KMS-11 (cell line): ENCODE measurements around the gene C2CD4B.

Source experiments
- H2AFZ ChIP-seq: fragments of 200-600 bp; sonication (generic); 2 replicates; pipeline ENCODE4 v1.6.1; 2016; ENCODE audit warnings: antibody characterized with exemption, mixed run types, low read depth
- H3K27ac ChIP-seq: fragments of 200-600 bp; sonication (generic); 2 replicates; pipeline ENCODE4 v1.6.1; 2016; ENCODE audit warnings: mild to moderate bottlenecking, mixed run types
- H3K27me3 ChIP-seq: fragments of 200-600 bp; sonication (generic); 2 replicates; pipeline ENCODE4 v1.6.1; 2017; ENCODE audit warnings: mild to moderate bottlenecking, low read depth, mixed run types, moderate library complexity; ENCODE audit not compliant: insufficient read depth
- H3K36me3 ChIP-seq: fragments of 200-600 bp; sonication (generic); 2 replicates; pipeline ENCODE4 v1.6.1; 2017; ENCODE audit warnings: mild to moderate bottlenecking, mixed run types; ENCODE audit not compliant: insufficient read depth
- H3K4me1 ChIP-seq: fragments of 200-600 bp; sonication (generic); 2 replicates; pipeline ENCODE4 v1.6.1; 2016; ENCODE audit warnings: mild to moderate bottlenecking, low read depth, mixed run types; ENCODE audit not compliant: poor library complexity, severe bottlenecking
- H3K4me2 ChIP-seq: fragments of 200-600 bp; sonication (generic); 2 replicates; pipeline ENCODE4 v1.7.0; 2016; ENCODE audit warnings: mild to moderate bottlenecking, mixed run types
- H3K4me3 ChIP-seq: fragments of 200-600 bp; sonication (generic); IDR thresholded peaks from 2 replicates; pipeline ENCODE4 v1.6.1; 2017; ENCODE audit warnings: low read depth, low read length, mixed read lengths; ENCODE audit not compliant: insufficient read depth
- H3K79me2 ChIP-seq: fragments of 200-600 bp; sonication (generic); 2 replicates; pipeline ENCODE4 v1.6.1; 2016; ENCODE audit warnings: low read depth, mixed run types; ENCODE audit not compliant: insufficient read depth
- H3K9ac ChIP-seq: fragments of 200-600 bp; sonication (generic); 2 replicates; pipeline ENCODE4 v1.6.1; 2016; ENCODE audit warnings: mild to moderate bottlenecking, mixed run types
- H4K20me1 ChIP-seq: fragments of 200-600 bp; sonication (generic); 2 replicates; pipeline ENCODE4 v1.6.1; 2016; ENCODE audit warnings: mild to moderate bottlenecking, mixed run types; ENCODE audit not compliant: insufficient read depth
- TF ChIP-seq, protein P1 (sequence below): fragments of 200-600 bp; sonication (generic); conservative IDR thresholded peaks from 2 replicates; pipeline ENCODE4 v1.6.1; 2017; ENCODE audit warnings: low read depth, mild to moderate bottlenecking, antibody characterized with exemption, low read length, moderate library complexity, mixed read lengths

The C2CD4B gene

DNA sequence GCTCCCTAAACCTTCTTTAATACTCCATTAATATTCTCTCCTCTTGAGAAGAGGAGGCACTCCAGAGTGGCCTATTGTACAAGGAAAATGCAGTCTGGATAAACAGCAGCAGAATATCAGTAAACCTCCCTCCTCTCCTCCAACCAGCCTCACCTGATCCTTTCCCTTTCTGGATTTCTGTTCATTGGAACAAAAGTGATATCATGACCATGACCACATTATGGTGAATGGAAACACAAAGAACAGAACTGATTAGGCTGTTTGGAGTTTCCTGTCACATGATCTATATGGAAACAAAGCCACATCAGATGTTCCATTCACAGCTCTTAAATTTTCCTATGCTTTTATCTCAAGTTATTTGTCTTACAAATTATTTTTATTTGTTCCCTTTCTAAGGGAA is 14.6 kb downstream of the C2CD4B start:
- Histone ChIP-seq H3K27ac (no peak overlapping the region), H4K20me1 (no peaks in the 10 kb centered on the region), H3K27me3 (no peaks in the 10 kb centered on the region), H3K4me1 (no peaks in the 10 kb centered on the region), H2AFZ (no peak overlapping the region), H3K79me2 (no peaks in the 10 kb centered on the region), H3K4me3 (no peak overlapping the region), H3K9ac (no peak overlapping the region), H3K4me2 (no peak overlapping the region), H3K36me3 (no peaks in the 10 kb centered on the region)
- TF ChIP-seq, protein P1, sequence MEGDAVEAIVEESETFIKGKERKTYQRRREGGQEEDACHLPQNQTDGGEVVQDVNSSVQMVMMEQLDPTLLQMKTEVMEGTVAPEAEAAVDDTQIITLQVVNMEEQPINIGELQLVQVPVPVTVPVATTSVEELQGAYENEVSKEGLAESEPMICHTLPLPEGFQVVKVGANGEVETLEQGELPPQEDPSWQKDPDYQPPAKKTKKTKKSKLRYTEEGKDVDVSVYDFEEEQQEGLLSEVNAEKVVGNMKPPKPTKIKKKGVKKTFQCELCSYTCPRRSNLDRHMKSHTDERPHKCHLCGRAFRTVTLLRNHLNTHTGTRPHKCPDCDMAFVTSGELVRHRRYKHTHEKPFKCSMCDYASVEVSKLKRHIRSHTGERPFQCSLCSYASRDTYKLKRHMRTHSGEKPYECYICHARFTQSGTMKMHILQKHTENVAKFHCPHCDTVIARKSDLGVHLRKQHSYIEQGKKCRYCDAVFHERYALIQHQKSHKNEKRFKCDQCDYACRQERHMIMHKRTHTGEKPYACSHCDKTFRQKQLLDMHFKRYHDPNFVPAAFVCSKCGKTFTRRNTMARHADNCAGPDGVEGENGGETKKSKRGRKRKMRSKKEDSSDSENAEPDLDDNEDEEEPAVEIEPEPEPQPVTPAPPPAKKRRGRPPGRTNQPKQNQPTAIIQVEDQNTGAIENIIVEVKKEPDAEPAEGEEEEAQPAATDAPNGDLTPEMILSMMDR = no peak

- Histone ChIP-seq H3K27ac (no peak overlapping the region), H2AFZ (no peak overlapping the region), H3K36me3 (no peaks in the 10 kb centered on the region)
These were observed 15.4 kb downstream of the C2CD4B start for GRCh38 chr15:62149729-62150128.

DNA sequence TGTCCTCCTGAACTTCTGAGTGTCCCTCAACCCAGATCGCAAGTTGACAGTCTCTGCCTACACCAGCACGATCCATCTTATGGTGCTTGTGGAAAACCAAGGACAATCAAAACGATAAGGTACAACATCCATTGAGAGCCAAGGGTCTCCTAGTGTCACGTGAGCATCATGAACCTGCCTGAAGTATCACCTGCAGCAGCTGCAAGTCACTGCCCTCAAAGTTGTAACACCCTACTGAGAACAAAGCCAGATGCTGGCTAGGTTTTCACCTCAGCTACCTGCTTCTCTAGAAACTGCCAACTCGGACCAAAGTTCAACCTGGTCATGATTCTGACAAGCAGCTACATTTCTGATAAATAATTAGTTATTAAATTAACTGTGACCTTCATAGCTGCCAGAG is 17.5 kb downstream of the C2CD4B start:
- Histone ChIP-seq H3K4me3 (no peak overlapping the region), H2AFZ (no peak overlapping the region), H3K36me3 (no peaks in the 10 kb centered on the region), H3K27me3 (no peaks in the 10 kb centered on the region), H4K20me1 (no peaks in the 10 kb centered on the region), H3K9ac (no peak overlapping the region), H3K27ac (no peak overlapping the region), H3K4me2 (no peak overlapping the region), H3K79me2 (no peaks in the 10 kb centered on the region), H3K4me1 (no peaks in the 10 kb centered on the region)
- TF ChIP-seq, protein P1 = no peak

More at GRCh38 chr15:62149729-62150128, 15.4 kb downstream of the C2CD4B start:
- Histone ChIP-seq H3K4me2 (no peak overlapping the region), H4K20me1 (no peaks in the 10 kb centered on the region), H3K79me2 (no peaks in the 10 kb centered on the region), H3K27me3 (no peaks in the 10 kb centered on the region), H3K9ac (no peak overlapping the region), H3K4me1 (no peaks in the 10 kb centered on the region), H3K4me3 (no peak overlapping the region)
- TF ChIP-seq, protein P1 = no peak

DNA sequence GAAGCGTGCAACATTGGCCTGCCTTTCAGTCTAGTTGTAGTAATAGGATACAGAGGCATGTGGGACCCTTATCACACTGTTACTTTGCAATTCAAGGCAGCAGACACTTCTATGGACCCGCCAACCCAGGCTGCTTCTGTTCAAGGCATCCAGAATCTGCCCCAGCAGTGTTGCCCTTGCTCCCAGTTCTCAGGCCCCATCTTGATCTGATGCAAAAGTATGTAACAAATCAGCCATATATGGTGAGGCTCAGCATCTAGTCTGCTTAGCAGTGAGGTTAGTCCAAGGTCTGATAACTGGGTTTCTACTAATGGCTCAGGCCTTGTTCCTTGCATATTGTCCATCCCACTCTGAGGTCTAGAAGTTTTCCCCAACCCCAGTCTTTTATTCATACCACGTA is 17.9 kb downstream of the C2CD4B start:
- no peaks in the 10 kb centered on the region for H3K79me2 ChIP-seq
- TF ChIP-seq, protein P1 = no peak
- H3K36me3 ChIP-seq = no peaks in the 10 kb centered on the region
- no peaks in the 10 kb centered on the region for H3K4me1 ChIP-seq
- H3K27me3 ChIP-seq = no peaks in the 10 kb centered on the region
- no peak overlapping the region for H3K4me3 ChIP-seq
- no peak overlapping the region for H3K27ac ChIP-seq
- no peak overlapping the region for H3K4me2 ChIP-seq
- H4K20me1 ChIP-seq = no peaks in the 10 kb centered on the region
- H2AFZ ChIP-seq = no peak overlapping the region
- no peak overlapping the region for H3K9ac ChIP-seq
